Aortic smooth muscle cell (primary cell): ENCODE results near the gene TCF7L2. TPM values are rescaled to one million over a fixed set of nuclear protein-coding genes. Genes with fewer than 3 reads are reported as not detected.

Source experiments
- total RNA-seq: library from RNA; depleted of rRNA; stranded (reverse); fragments of >200 nt; gene quantifications from 2 replicates; pipeline ENCODE4 v1.2.3, GENCODE V29; 2014

The TCF7L2 gene
- 2.6 and 3.5 TPM in 2 replicates for total RNA-seq

GRCh38 chr10:112949875-112950507, at the start of gene TCF7L2:
Gene TCF7L2 (plus strand): TSS chr10:112950247. CDS start chr10:112950757, 510 bp downstream.

